C4-2B (cell line): Measurements from ENCODE around the gene LDB2.

Experiments used
- H3K27ac ChIP-seq: fragments of 450-650 bp; 2 replicates; pipeline ENCODE4 v1.5.1; 2017
- ZFX ChIP-seq: fragments of 450-650 bp; IDR thresholded peaks from 2 replicates; pipeline ENCODE4 v1.6.1; 2017
- TF ChIP-seq, protein P1 (sequence below): fragments of 450-650 bp; conservative IDR thresholded peaks from 2 replicates; pipeline ENCODE4 v1.5.1; 2017; ENCODE audit warnings: mild to moderate bottlenecking

Gene LDB2

DNA sequence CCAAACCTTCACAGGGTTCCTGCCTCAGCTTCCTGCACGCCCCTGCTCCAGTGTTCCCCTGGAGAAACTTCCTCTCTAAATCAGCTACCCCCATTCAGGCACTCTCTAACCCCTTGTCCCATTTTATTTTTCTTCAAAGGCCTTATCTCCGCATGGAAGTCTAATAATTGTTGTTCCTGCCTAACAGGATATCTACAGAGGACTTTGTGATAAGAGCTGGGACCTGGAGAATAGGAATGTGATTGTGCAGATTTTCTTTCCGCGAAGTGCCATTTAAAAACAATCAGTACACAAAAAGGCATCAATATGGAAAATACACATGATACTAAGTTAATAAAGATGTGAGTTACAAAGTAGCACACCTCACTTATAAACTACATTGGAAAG lies 32.6 kb downstream of the LDB2 start:
- TF ChIP-seq, protein P1, sequence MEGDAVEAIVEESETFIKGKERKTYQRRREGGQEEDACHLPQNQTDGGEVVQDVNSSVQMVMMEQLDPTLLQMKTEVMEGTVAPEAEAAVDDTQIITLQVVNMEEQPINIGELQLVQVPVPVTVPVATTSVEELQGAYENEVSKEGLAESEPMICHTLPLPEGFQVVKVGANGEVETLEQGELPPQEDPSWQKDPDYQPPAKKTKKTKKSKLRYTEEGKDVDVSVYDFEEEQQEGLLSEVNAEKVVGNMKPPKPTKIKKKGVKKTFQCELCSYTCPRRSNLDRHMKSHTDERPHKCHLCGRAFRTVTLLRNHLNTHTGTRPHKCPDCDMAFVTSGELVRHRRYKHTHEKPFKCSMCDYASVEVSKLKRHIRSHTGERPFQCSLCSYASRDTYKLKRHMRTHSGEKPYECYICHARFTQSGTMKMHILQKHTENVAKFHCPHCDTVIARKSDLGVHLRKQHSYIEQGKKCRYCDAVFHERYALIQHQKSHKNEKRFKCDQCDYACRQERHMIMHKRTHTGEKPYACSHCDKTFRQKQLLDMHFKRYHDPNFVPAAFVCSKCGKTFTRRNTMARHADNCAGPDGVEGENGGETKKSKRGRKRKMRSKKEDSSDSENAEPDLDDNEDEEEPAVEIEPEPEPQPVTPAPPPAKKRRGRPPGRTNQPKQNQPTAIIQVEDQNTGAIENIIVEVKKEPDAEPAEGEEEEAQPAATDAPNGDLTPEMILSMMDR, result no peak
- TF ChIP-seq ZFX, result no peak
- no peak overlapping the region for H3K27ac ChIP-seq

DNA sequence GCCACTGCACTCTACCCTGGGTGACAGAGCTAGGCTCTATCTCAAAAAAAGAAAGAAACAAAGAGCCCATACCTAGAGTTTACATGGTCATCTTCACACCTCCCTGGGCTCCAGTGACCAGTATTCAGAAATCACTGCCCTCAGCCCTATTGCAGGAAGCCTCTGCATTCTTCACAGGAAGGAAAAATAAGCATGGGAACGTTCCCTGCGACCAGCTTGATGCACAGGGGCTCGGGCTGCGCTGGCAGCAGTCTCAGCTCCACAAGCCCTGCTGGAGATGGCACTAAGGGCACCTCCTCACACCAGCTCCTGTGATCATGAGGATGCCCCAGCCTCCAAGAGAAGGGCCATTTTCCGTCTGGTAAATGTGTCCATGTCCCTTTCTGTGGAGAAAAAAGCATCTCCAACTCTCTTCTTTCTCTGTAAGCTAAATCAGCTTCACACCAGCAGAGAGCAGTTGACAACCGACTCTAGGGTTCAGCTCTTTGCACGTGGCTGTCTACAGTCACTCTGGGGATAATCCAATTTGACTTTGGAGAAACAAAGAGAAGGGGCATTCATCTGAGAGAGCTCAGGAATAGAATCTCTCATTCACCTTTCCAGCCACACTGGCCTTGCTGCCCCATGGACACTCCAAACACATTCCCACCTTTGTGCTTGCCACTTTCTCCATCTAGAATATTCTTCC lies 33.1 kb downstream of the LDB2 start:
- H3K27ac ChIP-seq, result no peak overlapping the region
- TF ChIP-seq ZFX, result no peak
- TF ChIP-seq, protein P1, result no peak

DNA sequence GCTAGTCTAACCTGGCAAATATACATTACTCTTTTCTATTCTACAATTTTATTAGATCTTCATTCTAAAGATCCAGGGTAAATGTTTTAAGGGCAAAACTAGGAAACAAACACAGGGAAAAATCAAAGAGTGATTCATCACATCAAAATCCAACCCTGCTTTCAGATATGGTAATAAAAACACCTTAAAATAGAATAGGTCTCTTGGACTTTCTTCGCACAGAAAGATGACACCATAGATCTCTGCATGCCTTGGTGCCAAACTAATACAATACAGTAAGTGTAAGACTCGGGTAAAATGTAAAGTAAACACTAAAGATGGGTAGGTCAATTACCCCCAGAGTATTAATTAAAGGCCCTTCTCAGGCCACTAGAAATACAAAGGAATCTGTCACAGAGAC lies 34.2 kb downstream of the LDB2 start:
- no peak overlapping the region for H3K27ac ChIP-seq
- TF ChIP-seq, protein P1, result no peak
- TF ChIP-seq ZFX, result no peak

DNA sequence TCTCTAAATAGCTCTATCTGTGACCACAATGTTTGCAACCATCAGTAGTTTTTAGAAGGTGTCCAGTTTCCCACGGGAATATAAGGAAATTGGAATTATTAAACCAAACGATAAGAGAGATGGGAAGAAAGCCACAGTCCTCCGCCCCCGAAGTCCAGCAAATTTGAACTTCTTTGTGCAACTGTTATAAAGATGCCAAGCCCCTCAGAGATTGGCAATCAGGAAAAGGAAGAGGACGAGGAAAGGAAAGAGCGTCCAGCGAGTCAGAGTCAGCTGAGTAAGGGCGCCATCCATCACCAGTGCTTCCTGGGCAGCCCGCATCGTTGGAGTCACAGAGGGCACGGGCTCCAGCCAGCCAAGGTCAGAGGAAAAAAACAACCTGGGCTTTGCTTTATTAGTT lies 35.7 kb downstream of the LDB2 start:
- no peak overlapping the region for H3K27ac ChIP-seq
- TF ChIP-seq ZFX, result no peak
- TF ChIP-seq, protein P1, result no peak

DNA sequence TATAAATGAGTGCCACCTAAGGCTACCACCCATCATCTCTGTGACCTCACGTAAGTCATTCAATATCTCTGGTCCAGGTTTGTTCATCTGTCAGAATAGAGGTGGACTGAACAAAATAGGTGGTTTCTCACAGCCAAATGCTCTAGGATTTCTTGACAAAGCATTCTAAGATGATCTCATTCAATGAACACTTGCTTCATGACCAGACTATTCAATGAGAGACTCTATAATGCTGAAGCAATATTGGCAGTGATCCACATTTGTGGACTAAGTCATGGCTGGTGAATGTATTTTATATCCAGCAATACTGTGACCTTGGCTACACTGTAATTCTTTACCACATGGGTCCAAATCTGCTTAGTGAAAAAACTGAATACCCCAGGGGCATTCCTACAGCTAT lies 37.9 kb downstream of the LDB2 start:
- no peak for TF ChIP-seq ZFX
- TF ChIP-seq, protein P1, result no peak
- H3K27ac ChIP-seq, result no peak overlapping the region

DNA sequence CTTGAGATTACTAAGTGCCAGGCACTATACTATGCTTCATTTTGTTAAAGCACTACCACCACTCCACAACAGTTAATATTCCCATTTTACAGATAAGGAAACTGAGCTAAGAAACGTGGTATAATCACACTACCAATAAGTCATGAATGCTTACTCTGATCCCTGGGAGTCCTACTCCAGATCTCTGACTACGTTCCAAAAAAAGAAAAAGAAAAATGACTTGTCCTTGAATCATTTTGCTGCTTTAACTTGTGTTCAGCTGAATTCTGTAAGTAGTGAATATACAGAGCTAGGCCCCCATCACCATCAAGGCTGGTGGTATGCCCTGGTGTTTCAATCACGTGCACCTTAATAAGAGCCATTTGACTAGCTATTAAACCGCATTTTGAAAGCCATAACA lies 39.4 kb downstream of the LDB2 start:
- TF ChIP-seq, protein P1, result no peak
- no peak for TF ChIP-seq ZFX
- H3K27ac ChIP-seq, result no peak overlapping the region

DNA sequence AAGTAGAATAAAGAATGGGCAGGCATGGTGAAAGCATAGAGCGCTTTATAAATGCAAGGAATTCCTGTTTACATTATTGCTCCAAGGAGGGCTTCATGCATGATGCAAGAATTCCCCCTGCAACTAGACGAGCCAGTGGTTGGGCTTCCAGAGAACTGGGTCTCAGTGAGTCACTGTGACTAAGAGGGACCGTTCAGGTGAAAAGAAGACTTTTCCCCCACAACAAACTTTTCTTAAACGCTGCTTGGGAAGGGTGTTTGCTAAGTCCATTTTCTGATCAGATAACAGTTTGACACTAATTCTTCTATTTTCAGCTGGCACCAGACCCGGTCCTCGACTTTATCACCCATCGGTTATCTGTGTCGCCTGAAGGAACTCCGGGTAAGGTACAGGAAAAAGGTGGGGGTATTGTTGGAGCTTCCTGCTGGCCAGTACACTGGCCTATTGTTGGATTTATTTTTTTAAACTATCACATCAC lies 40.1 kb downstream of the LDB2 start:
- H3K27ac ChIP-seq, result no peak overlapping the region
- no peak for TF ChIP-seq ZFX
- TF ChIP-seq, protein P1, result no peak
